H9 (cell line): Measurements from ENCODE around the gene SOX1. TPM values are rescaled to one million over a fixed set of nuclear protein-coding genes. Genes with fewer than 3 reads are reported as not detected.

Experiments
- DNase-seq: peaks from one replicate; pipeline ENCODE4 v3.0.0-alpha.2; 2017
- H2AFZ ChIP-seq: one replicate; pipeline ENCODE4 v1.6.1; 2013; ENCODE audit warnings: mild to moderate bottlenecking, low read length, control low read depth, moderate library complexity
- H2AK5ac ChIP-seq: 2 replicates; pipeline ENCODE4 v1.6.1; 2013; ENCODE audit warnings: low read length, control low read depth, mixed read lengths; ENCODE audit not compliant: insufficient read length
- H2BK120ac ChIP-seq: one replicate; pipeline ENCODE4 v1.6.1; 2013; ENCODE audit warnings: low read depth, mild to moderate bottlenecking, low read length, control low read depth, inconsistent platforms; ENCODE audit not compliant: poor library complexity, severe bottlenecking
- H2BK12ac ChIP-seq: 2 replicates; pipeline ENCODE4 v1.6.1; 2013; ENCODE audit warnings: low read length, control low read depth, mixed read lengths, low read depth; ENCODE audit not compliant: insufficient read length
- H2BK15ac ChIP-seq: 2 replicates; pipeline ENCODE4 v1.6.1; 2013; ENCODE audit warnings: low read depth, low read length, control low read depth
- H2BK20ac ChIP-seq: one replicate; pipeline ENCODE4 v1.6.1; 2013; ENCODE audit warnings: low read depth, mild to moderate bottlenecking, low read length, control low read depth, inconsistent platforms; ENCODE audit not compliant: poor library complexity, severe bottlenecking
- H2BK5ac ChIP-seq: 2 replicates; pipeline ENCODE4 v1.6.1; 2013; ENCODE audit warnings: low read length, control low read depth, mixed read lengths; ENCODE audit not compliant: insufficient read length
- H3K14ac ChIP-seq: 2 replicates; pipeline ENCODE4 v1.6.1; 2013; ENCODE audit warnings: low read length, control low read depth; ENCODE audit not compliant: insufficient read depth
- H3K18ac ChIP-seq: 2 replicates; pipeline ENCODE4 v1.6.1; 2013; ENCODE audit warnings: low read depth, mild to moderate bottlenecking, mixed read lengths, low read length, control low read depth; ENCODE audit not compliant: insufficient read length
- H3K23ac ChIP-seq: 2 replicates; pipeline ENCODE4 v1.6.1; 2013; ENCODE audit warnings: low read length, control low read depth, mixed read lengths, low read depth; ENCODE audit not compliant: insufficient read length
- H3K23me2 ChIP-seq: 2 replicates; pipeline ENCODE4 v1.6.1; 2013; ENCODE audit warnings: low read depth, mild to moderate bottlenecking, mixed read lengths, low read length, control low read depth; ENCODE audit not compliant: insufficient read length, poor library complexity, severe bottlenecking
- H3K27ac ChIP-seq: 2 replicates; pipeline ENCODE4 v1.5.1; 2013; ENCODE audit warnings: low read length, control low read depth, mixed read lengths, low read depth; ENCODE audit not compliant: insufficient read length
- H3K27me3 ChIP-seq: 2 replicates; pipeline ENCODE4 v1.6.1; 2013; ENCODE audit warnings: low read length, control low read depth, inconsistent platforms; ENCODE audit not compliant: insufficient read depth
- H3K4ac ChIP-seq: 2 replicates; pipeline ENCODE4 v1.6.1; 2013; ENCODE audit warnings: low read depth, mild to moderate bottlenecking, control low read depth, inconsistent platforms, low read length, moderate library complexity
- H3K4me1 ChIP-seq: 2 replicates; pipeline ENCODE4 v1.6.1; 2013; ENCODE audit warnings: low read length, control low read depth, inconsistent platforms; ENCODE audit not compliant: insufficient read depth
- H3K4me2 ChIP-seq: 2 replicates; pipeline ENCODE4 v1.6.1; 2013; ENCODE audit warnings: low read length, control low read depth, mixed read lengths; ENCODE audit not compliant: insufficient read length, insufficient read depth
- H3K56ac ChIP-seq: 2 replicates; pipeline ENCODE4 v1.6.1; 2013; ENCODE audit warnings: low read depth, mild to moderate bottlenecking, mixed read lengths, low read length, control low read depth; ENCODE audit not compliant: insufficient read length
- H3K79me1 ChIP-seq: 2 replicates; pipeline ENCODE4 v1.6.1; 2013; ENCODE audit warnings: low read depth, mild to moderate bottlenecking, moderate library complexity, low read length, control low read depth, inconsistent platforms; ENCODE audit not compliant: insufficient read depth, poor library complexity, severe bottlenecking
- H3K79me2 ChIP-seq: 2 replicates; pipeline ENCODE4 v1.6.1; 2013; ENCODE audit warnings: low read length, control low read depth, inconsistent platforms; ENCODE audit not compliant: insufficient read depth
- H3K9ac ChIP-seq: 2 replicates; pipeline ENCODE4 v1.6.1; 2013; ENCODE audit warnings: low read length, control low read depth, mixed read lengths; ENCODE audit not compliant: insufficient read length; ENCODE audit errors: extremely low read depth
- H3K9me3 ChIP-seq: one replicate; pipeline ENCODE4 v1.6.1; 2013; ENCODE audit warnings: low read depth, low read length, inconsistent platforms; ENCODE audit not compliant: control insufficient read depth
- H3T11ph ChIP-seq: one replicate; pipeline ENCODE4 v1.6.1; 2013; ENCODE audit warnings: mild to moderate bottlenecking, low read length, control low read depth, inconsistent platforms
- H4K20me1 ChIP-seq: one replicate; pipeline ENCODE4 v1.6.1; 2013; ENCODE audit not compliant: control insufficient read depth, insufficient read length, insufficient read depth
- H4K5ac ChIP-seq: 2 replicates; pipeline ENCODE4 v1.6.1; 2013; ENCODE audit warnings: low read depth, mild to moderate bottlenecking, mixed read lengths, low read length, control low read depth; ENCODE audit not compliant: insufficient read length
- H4K8ac ChIP-seq: replicated peaks from 2 replicates; pipeline ENCODE4 v1.6.1; 2013; ENCODE audit warnings: low read length, control low read depth, mixed read lengths, low read depth; ENCODE audit not compliant: insufficient read length
- H4K91ac ChIP-seq: 2 replicates; pipeline ENCODE4 v1.6.1; 2013; ENCODE audit warnings: low read depth, mild to moderate bottlenecking, moderate library complexity, mixed read lengths, low read length, control low read depth; ENCODE audit not compliant: insufficient read length
- H3K27ac Mint-ChIP-seq, 3 experiments: 2 replicates in 2 of 3; 3 replicates in 1 of 3; pipeline ENCODE4 v1.8.0; 2020 to 2021; ENCODE audit warnings: mixed read lengths in 3 of 3, mild to moderate bottlenecking in 1 of 3, moderate library complexity in 1 of 3
- H3K27me3 Mint-ChIP-seq: 2 replicates; pipeline ENCODE4 v1.8.0; 2021; ENCODE audit warnings: low read depth, mild to moderate bottlenecking, moderate library complexity, mixed read lengths
- H3K36me3 Mint-ChIP-seq, 3 experiments: 2 replicates in 2 of 3; 3 replicates in 1 of 3; pipeline ENCODE4 v1.8.0; 2020 to 2021; ENCODE audit warnings: low read depth in 3 of 3, mixed read lengths in 3 of 3; ENCODE audit not compliant: insufficient read depth in 1 of 3
- H3K4me1 Mint-ChIP-seq, 2 experiments: 2 replicates each; pipeline ENCODE4 v1.8.0; 2020; ENCODE audit warnings: mixed read lengths in 2 of 2
- H3K4me3 Mint-ChIP-seq, 2 experiments: 2 replicates in 1 of 2; 3 replicates in 1 of 2; pipeline ENCODE4 v1.8.0; 2020 to 2021; ENCODE audit warnings: mild to moderate bottlenecking in 2 of 2, mixed read lengths in 2 of 2, moderate library complexity in 1 of 2
- H3K9me3 Mint-ChIP-seq, 2 experiments: 2 replicates in 1 of 2; 3 replicates in 1 of 2; pipeline ENCODE4 v1.8.0; 2020; ENCODE audit warnings: mild to moderate bottlenecking in 2 of 2, mixed read lengths in 2 of 2, moderate library complexity in 1 of 2
- CTCF ChIP-seq: fragments of 200-600 bp; sonication (generic); conservative IDR thresholded peaks from 3 replicates; pipeline ENCODE4 v1.8.0; 2021; ENCODE audit warnings: antibody characterized with exemption, mild to moderate bottlenecking
- WGBS: extraction: QIAGEN DNeasy Blood & Tissue Kit; methylation state at CpG from one replicate; pipeline ENCODE4 v1.1.7; 2013; ENCODE audit warnings: missing lambda C conversion rate, low lambda C conversion rate, mixed read lengths; ENCODE audit not compliant: insufficient read length; ENCODE audit errors: extremely low coverage; 5-methylcytosine and 5-hydroxymethylcytosine counted together
- total RNA-seq: library from RNA; stranded (reverse); gene quantifications from 2 replicates; pipeline ENCODE4 v1.2.1, GENCODE V29; 2021

Gene SOX1
- total RNA-seq, 1 experiment from 2014 or later = 0.17 TPM

GRCh38 chr13:112071102-112071722 lies 4.3 kb downstream of the SOX1 start:
- peaks cover 10% of the 10 kb centered on the region for H3K23me2 ChIP-seq
- no peak overlapping the region for H3K23ac ChIP-seq
- no peaks in the 10 kb centered on the region for H4K20me1 ChIP-seq
- H4K91ac ChIP-seq = no peak overlapping the region
- WGBS = no CpG with 5 or more reads among the region's 13 CpGs
- Mint-ChIP-seq H3K4me3 (peak overlapping the region; percentile 40 to 82; a peak in 4 of 5 replicates), H3K36me3 (no peaks in the 10 kb centered on the region), H3K9me3 (peaks cover 4 to 9% of the 10 kb centered on the region in 2 experiments; a peak in 3 of 5 replicates), H3K27me3 (peaks cover 80% of the 10 kb centered on the region), H3K4me1 (peaks cover 31 to 41% of the 10 kb centered on the region in 2 experiments), H3K27ac (peak overlapping the region in 1 of 3 experiments; percentile 51; a peak in 1 of 7 replicates)
- H3K79me1 ChIP-seq = no peaks in the 10 kb centered on the region
- no peak overlapping the region for H3K18ac ChIP-seq
- no peak overlapping the region for H3T11ph ChIP-seq
- no peak overlapping the region for H2BK15ac ChIP-seq
- DNase-seq = no peak
- H4K8ac ChIP-seq = no peak overlapping the region
- no peak overlapping the region for H4K5ac ChIP-seq
- no peak overlapping the region for H2BK5ac ChIP-seq
- H2BK12ac ChIP-seq = no peak overlapping the region
- no peaks in the 10 kb centered on the region for H3K79me2 ChIP-seq
- no peak overlapping the region for H3K27ac ChIP-seq
- H3K4me2 ChIP-seq = peak overlapping the region; percentile 76
- H3K9me3 ChIP-seq = no peaks in the 10 kb centered on the region
- H3K4ac ChIP-seq = no peak overlapping the region
- H3K27me3 ChIP-seq = peaks cover 61% of the 10 kb centered on the region
- H2AFZ ChIP-seq = no peak overlapping the region
- no peak overlapping the region for H3K9ac ChIP-seq
- H3K56ac ChIP-seq = no peak overlapping the region
- TF ChIP-seq CTCF = no peak
- no peak overlapping the region for H2BK20ac ChIP-seq
- no peaks in the 10 kb centered on the region for H3K4me1 ChIP-seq
- no peak overlapping the region for H3K14ac ChIP-seq
- H2BK120ac ChIP-seq = no peak overlapping the region
- no peak overlapping the region for H2AK5ac ChIP-seq
